H1 (cell line): ENCODE results near the gene API5. TPM values are rescaled to one million over a fixed set of nuclear protein-coding genes. Genes with fewer than 3 reads are reported as not detected.

ENCODE experiments used
- CTCF ChIA-PET: fragments of 300-600 bp; sonication (Branson Sonifier 250); formaldehyde crosslinking; loops from one replicate; lab custom pipeline; 2021; ENCODE audit not compliant: partially characterized antibody; lab: Charles Lee
- POLR2A ChIA-PET: fragments of 300-600 bp; sonication (Branson Sonifier 250); formaldehyde crosslinking; loops from one replicate; lab custom pipeline; 2021; ENCODE audit warnings: inconsistent platforms; ENCODE audit not compliant: partially characterized antibody; lab: Charles Lee
- DNase-seq, 2 experiments: peaks; one replicate each; pipeline versions ENCODE4 v3.0.0 to v3.0.0-alpha.2; 2010 to 2022; ENCODE audit warnings: low spot score in 2 of 2, low read depth in 1 of 2, mixed read lengths in 1 of 2
- FAIRE-seq: peaks from 2 replicates; lab custom pipeline; 2011; peaks lifted over from hg19 to GRCh38; lab: Jason Lieb, UNC
- H2AFZ ChIP-seq: 2 replicates; pipeline ENCODE4 v1.8.1; 2012; ENCODE audit warnings: low read length, inconsistent platforms
- H2AK5ac ChIP-seq: 2 replicates; pipeline ENCODE4 v1.6.1; 2013; ENCODE audit warnings: low read depth, low read length
- H2BK120ac ChIP-seq: replicated peaks from 2 replicates; pipeline ENCODE3; 2013; ENCODE audit warnings: low read depth, low read length, inconsistent platforms
- H2BK12ac ChIP-seq: 2 replicates; pipeline ENCODE4 v1.6.1; 2013; ENCODE audit warnings: low read depth, low read length
- H2BK15ac ChIP-seq: 2 replicates; pipeline ENCODE4 v1.6.1; 2013; ENCODE audit warnings: low read length
- H2BK20ac ChIP-seq: 2 replicates; pipeline ENCODE4 v1.6.1; 2013; ENCODE audit warnings: low read length
- H2BK5ac ChIP-seq: 2 replicates; pipeline ENCODE4 v1.6.1; 2013; ENCODE audit warnings: low read depth, low read length
- H3K14ac ChIP-seq: 2 replicates; pipeline ENCODE4 v1.6.1; 2013; ENCODE audit warnings: inconsistent platforms; ENCODE audit not compliant: insufficient read length
- H3K18ac ChIP-seq: 2 replicates; pipeline ENCODE4 v1.6.1; 2013; ENCODE audit warnings: low read length; ENCODE audit errors: extremely low read depth
- H3K23ac ChIP-seq: 2 replicates; pipeline ENCODE4 v1.6.1; 2013; ENCODE audit warnings: inconsistent platforms; ENCODE audit not compliant: insufficient read length
- H3K23me2 ChIP-seq: 2 replicates; pipeline ENCODE4 v1.6.1; 2013; ENCODE audit warnings: low read depth, low read length
- H3K27ac ChIP-seq: 2 replicates; pipeline ENCODE4 v1.6.1; 2011; ENCODE audit warnings: low read depth, low read length, inconsistent platforms
- H3K27me3 ChIP-seq, 4 experiments: replicated peaks in 1 of 4; 1 replicate in 1 of 4; 2 replicates in 3 of 4; pipeline versions ENCODE4 v1.6.1 to v1.8.1; 2011 to 2013; ENCODE audit warnings: low read length in 3 of 4, mild to moderate bottlenecking in 3 of 4, inconsistent platforms in 2 of 4, mixed read lengths in 2 of 4, moderate library complexity in 1 of 4; ENCODE audit not compliant: control insufficient read depth in 3 of 4, insufficient read depth in 3 of 4; ENCODE audit errors: extremely low read depth in 1 of 4
- H3K36me3 ChIP-seq, 4 experiments: 2 replicates each; pipeline versions ENCODE4 v1.6.1 to v1.8.1; 2011 to 2013; ENCODE audit warnings: mild to moderate bottlenecking in 4 of 4, low read length in 3 of 4, moderate library complexity in 2 of 4, control low read depth in 1 of 4, inconsistent platforms in 1 of 4; ENCODE audit not compliant: insufficient read depth in 4 of 4, control insufficient read depth in 2 of 4
- H3K4ac ChIP-seq: replicated peaks from 2 replicates; pipeline ENCODE3; 2013; ENCODE audit warnings: low read length, low read depth, mixed read lengths, inconsistent platforms; ENCODE audit not compliant: insufficient read length
- H3K4me1 ChIP-seq, 4 experiments: replicated peaks in 1 of 4; 1 replicate in 1 of 4; 2 replicates in 3 of 4; pipeline versions ENCODE4 v1.6.1 to v1.8.1; 2011 to 2013; ENCODE audit warnings: low read length in 3 of 4, inconsistent platforms in 2 of 4, mixed read lengths in 1 of 4; ENCODE audit not compliant: insufficient read depth in 4 of 4, control insufficient read depth in 3 of 4
- H3K4me2 ChIP-seq, 2 experiments: 2 replicates each; pipeline versions ENCODE4 v1.6.1 to v1.8.1; 2011 to 2013; ENCODE audit warnings: low read depth in 2 of 2, low read length in 2 of 2, control low read depth in 1 of 2, inconsistent platforms in 1 of 2, mild to moderate bottlenecking in 1 of 2; ENCODE audit not compliant: insufficient read depth in 1 of 2
- H3K4me3 ChIP-seq, 4 experiments: fragments of 200-600, 300-600 bp in 1 of 4; sonication (generic), shearing (Covaris generic), sonication (Bioruptor Twin) in 1 of 4; 2 replicates each; pipeline versions ENCODE4 v1.5.1 to v1.8.1; 2011 to 2016; ENCODE audit warnings: low read length in 4 of 4, low read depth in 3 of 4, control low read depth in 2 of 4, inconsistent platforms in 2 of 4, mild to moderate bottlenecking in 2 of 4, mixed read lengths in 1 of 4, moderate library complexity in 1 of 4; ENCODE audit not compliant: insufficient read depth in 2 of 4; ENCODE audit errors: extremely low read depth in 1 of 4
- H3K56ac ChIP-seq: replicated peaks from 2 replicates; pipeline ENCODE3; 2013; ENCODE audit warnings: low read depth, mild to moderate bottlenecking, mixed read lengths, low read length, inconsistent platforms; ENCODE audit not compliant: insufficient read length
- H3K79me1 ChIP-seq: 2 replicates; pipeline ENCODE4 v1.6.1; 2013; ENCODE audit warnings: low read depth, low read length, control low read depth
- H3K79me2 ChIP-seq, 2 experiments: 2 replicates each; pipeline versions ENCODE4 v1.6.1 to v1.8.1; 2012 to 2013; ENCODE audit warnings: low read length in 2 of 2, mild to moderate bottlenecking in 2 of 2, inconsistent platforms in 1 of 2; ENCODE audit not compliant: insufficient read depth in 2 of 2, control insufficient read depth in 1 of 2
- H3K9ac ChIP-seq, 4 experiments: replicated peaks in 1 of 4; 1 replicate in 1 of 4; 2 replicates in 3 of 4; pipeline versions ENCODE4 v1.6.1 to v1.8.1; 2011 to 2013; ENCODE audit warnings: low read depth in 3 of 4, low read length in 3 of 4, control low read depth in 2 of 4, mild to moderate bottlenecking in 2 of 4, moderate library complexity in 2 of 4, inconsistent platforms in 1 of 4; ENCODE audit errors: extremely low read depth in 1 of 4
- H3K9me3 ChIP-seq, 2 experiments: 2 replicates each; pipeline versions ENCODE4 v1.6.1 to v1.8.1; 2012 to 2013; ENCODE audit warnings: mild to moderate bottlenecking in 2 of 2, moderate library complexity in 2 of 2, control low read depth in 1 of 2, inconsistent platforms in 1 of 2, low read depth in 1 of 2, low read length in 1 of 2, mixed read lengths in 1 of 2; ENCODE audit not compliant: insufficient read depth in 2 of 2
- H4K20me1 ChIP-seq, 2 experiments: replicated peaks in 1 of 2; 2 replicates each; pipeline versions ENCODE3 to v1.8.1; 2011 to 2013; ENCODE audit warnings: inconsistent platforms in 2 of 2, low read length in 2 of 2, mild to moderate bottlenecking in 1 of 2; ENCODE audit not compliant: insufficient read depth in 2 of 2, control insufficient read depth in 1 of 2
- H4K5ac ChIP-seq: 2 replicates; pipeline ENCODE4 v1.6.1; 2013; ENCODE audit warnings: low read length, low read depth, mixed read lengths, inconsistent platforms; ENCODE audit not compliant: insufficient read length
- H4K8ac ChIP-seq: 2 replicates; pipeline ENCODE4 v1.8.0; 2013; ENCODE audit warnings: mild to moderate bottlenecking, moderate library complexity, low read length, inconsistent platforms; ENCODE audit not compliant: insufficient read depth; ENCODE audit errors: extremely low read depth
- H4K91ac ChIP-seq: replicated peaks from 2 replicates; pipeline ENCODE3; 2013; ENCODE audit warnings: low read length, mixed read lengths, inconsistent platforms; ENCODE audit not compliant: insufficient read length
- BACH1 ChIP-seq: IDR thresholded peaks from 2 replicates; pipeline ENCODE4 v1.6.1; 2012; ENCODE audit warnings: low read length, improper control_type of control experiment
- CHD1 ChIP-seq: IDR thresholded peaks from 2 replicates; pipeline ENCODE4 v1.6.1; 2012; ENCODE audit warnings: low read depth, low read length, improper control_type of control experiment
- CREB1 ChIP-seq: IDR thresholded peaks from 2 replicates; pipeline ENCODE4 v1.6.1; 2012; ENCODE audit warnings: inconsistent platforms
- CTBP2 ChIP-seq: IDR thresholded peaks from 2 replicates; pipeline ENCODE4 v1.7.0; 2011; ENCODE audit warnings: borderline replicate concordance, mild to moderate bottlenecking, moderate library complexity, mixed read lengths, low read length; ENCODE audit not compliant: insufficient read depth, insufficient read length
- EGR1 ChIP-seq: IDR thresholded peaks from 2 replicates; pipeline ENCODE4 v1.6.1; 2011; ENCODE audit warnings: low read depth, low read length, borderline replicate concordance
- EZH2 ChIP-seq: fragments of 200-600 bp; sonication (generic); IDR thresholded peaks from 2 replicates; pipeline ENCODE4 v1.7.1; 2012; ENCODE audit warnings: low read depth, mild to moderate bottlenecking, moderate library complexity, low read length, inconsistent platforms; ENCODE audit not compliant: severe bottlenecking
- HDAC6 ChIP-seq: IDR thresholded peaks from one replicate; pipeline ENCODE4 v1.7.1; 2012; ENCODE audit warnings: low read depth, mild to moderate bottlenecking, inconsistent platforms, low read length, moderate library complexity
- JUND ChIP-seq: IDR thresholded peaks from 2 replicates; pipeline ENCODE4 v1.6.1; 2011; ENCODE audit warnings: mild to moderate bottlenecking, improper control_type of control experiment, low read length
- KDM1A ChIP-seq: fragments of 200-600, 300-600 bp; sonication (generic); IDR thresholded peaks from 2 replicates; pipeline ENCODE4 v1.7.1; 2016; ENCODE audit warnings: mild to moderate bottlenecking, low read length, borderline replicate concordance
- KDM5A ChIP-seq: fragments of 200-600 bp; IDR thresholded peaks from 2 replicates; pipeline ENCODE4 v1.7.1; 2012; ENCODE audit warnings: mild to moderate bottlenecking, low read length, inconsistent platforms, mixed read lengths
- MAX ChIP-seq: IDR thresholded peaks from 2 replicates; pipeline ENCODE4 v1.6.1; 2012; ENCODE audit warnings: inconsistent platforms
- POLR2A ChIP-seq, 2 experiments: IDR thresholded peaks; 1 replicate in 1 of 2; 2 replicates in 1 of 2; pipeline ENCODE4 v1.6.1; 2011; ENCODE audit warnings: low read depth in 2 of 2, low read length in 2 of 2, mild to moderate bottlenecking in 2 of 2; ENCODE audit errors: control extremely low read depth in 1 of 2
- RXRA ChIP-seq: IDR thresholded peaks from 2 replicates; pipeline ENCODE4 v1.6.1; 2011; ENCODE audit warnings: low read depth, mild to moderate bottlenecking, low read length, moderate library complexity; ENCODE audit not compliant: insufficient read depth
- SIX5 ChIP-seq: IDR thresholded peaks from 2 replicates; pipeline ENCODE4 v1.6.1; 2011; ENCODE audit warnings: mild to moderate bottlenecking, low read depth, low read length
- SP1 ChIP-seq: IDR thresholded peaks from 2 replicates; pipeline ENCODE4 v1.6.1; 2011; ENCODE audit warnings: low read depth, low read length
- ZNF274 ChIP-seq: IDR thresholded peaks from 2 replicates; pipeline ENCODE4 v1.7.0; 2012; ENCODE audit warnings: low read length, borderline replicate concordance; ENCODE audit errors: extremely low read depth
- WGBS, 2 experiments: shearing (Covaris generic) in 1 of 2; methylation state at CpG; one replicate each; pipeline versions ENCODE4 v1.1.6 to v1.1.7; 2013 to 2015; ENCODE audit warnings: low lambda C conversion rate in 2 of 2, mixed read lengths in 2 of 2, inconsistent platforms in 1 of 2, low coverage in 1 of 2, missing lambda C conversion rate in 1 of 2; ENCODE audit not compliant: insufficient replicate concordance in 2 of 2, insufficient coverage in 1 of 2, insufficient read length in 1 of 2; ENCODE audit errors: extremely low coverage in 1 of 2, missing lambda C conversion rate in 1 of 2; 5-methylcytosine and 5-hydroxymethylcytosine counted together
- polyA plus RNA-seq, 7 experiments: library from polyadenylated mRNA; depleted of rRNA in 3 of 7; stranded (reverse) in 5 of 7; unstranded in 2 of 7; fragments of >200 nt in 5 of 7; fragments of 200-250 nt in 2 of 7; gene quantifications; 1 replicate in 5 of 7; 2 replicates in 1 of 7; 4 replicates in 1 of 7; pipeline versions ENCODE4 v1.2.1 to v1.2.3, GENCODE V29; 2011 to 2013; ENCODE audit warnings: missing spikeins in 2 of 7, mixed read lengths in 2 of 7
- total RNA-seq: library from RNA; stranded (reverse); fragmentation: NEBNext Ultra II Directional; extraction: Animal tissue kit (Norgen Biotek cat#: 25700); gene quantifications from 2 replicates; pipeline ENCODE4 v1.2.1, GENCODE V29; 2021

The API5 gene
- total and polyA plus RNA-seq, 2 of the 8 experiments (the other 6 are each of a cell fraction or from before 2014, with no cell fraction given): 39.1 to 155 TPM

- WGBS, 2 experiments: 94% methylated on average over 2 of the region's 2 CpGs; no CpG with 5 or more reads in 1 of the 2 experiments
- ChIA-PET POLR2A (no interaction called here), CTCF (interaction anchor here (0.6 kb wide), 1 partner anchor 11 kb away, joined by 6 read pairs; no protein-coding TSS in a partner anchor)
- Histone ChIP-seq H4K8ac (no peak overlapping the region), H3K23me2 (no peaks in the 10 kb centered on the region), H3K79me1 (0 out of 2 replicates have a peak, but pooled peaks cover 3% of the 10 kb centered on the region), H3K27me3 (no peaks in the 10 kb centered on the region), H4K20me1 (peaks cover 7% of the 10 kb centered on the region in 2 experiments), H3K4me1 (no peaks in the 10 kb centered on the region; a peak in 1 of 7 replicates), H3K23ac (no peak overlapping the region), H3K9ac (no peak overlapping the region), H3K18ac (no peak overlapping the region), H3K4me3 (no peak overlapping the region), H3K9me3 (no peaks in the 10 kb centered on the region), H2AK5ac (no peak overlapping the region), H2BK12ac (no peak overlapping the region), H3K79me2 (peaks cover 5 to 67% of the 10 kb centered on the region in 2 experiments), H3K4ac (no peak overlapping the region), H2BK15ac (no peak overlapping the region), H4K91ac (no peak overlapping the region), H4K5ac (no peak overlapping the region), H3K4me2 (no peak overlapping the region), H2BK120ac (no peak overlapping the region), H3K36me3 (peaks cover 0 to 12% (median 0%) of the 10 kb centered on the region in 4 experiments; a peak in 2 of 8 replicates), H2AFZ (no peak overlapping the region), H3K56ac (no peak overlapping the region), H3K27ac (no peak overlapping the region), H2BK5ac (no peak overlapping the region), H2BK20ac (no peak overlapping the region), H3K14ac (no peak overlapping the region)
- DNase-seq (no peak), FAIRE-seq (no peak)
- TF ChIP-seq MAX: no peak
- no peak for TF ChIP-seq EZH2
- TF ChIP-seq HDAC6: no peak
- no peak for TF ChIP-seq BACH1
- TF ChIP-seq ZNF274: no peak
- no peak for TF ChIP-seq CREB1
- no peak for TF ChIP-seq SIX5
- TF ChIP-seq POLR2A (IDR thresholded peaks at IDR 0.05; ENCODE audit: control extremely low read depth in 1 of 2, low read depth in 2 of 2, low read length in 2 of 2): no peak
- no peak for TF ChIP-seq RXRA
- TF ChIP-seq SP1: no peak
- TF ChIP-seq CHD1: no peak
- no peak for TF ChIP-seq KDM5A
- no peak for TF ChIP-seq CTBP2
- TF ChIP-seq JUND: no peak
- TF ChIP-seq KDM1A: no peak
- no peak for TF ChIP-seq EGR1
These were observed 64.3 kb downstream of the API5 start for GRCh38 chr11:43376065-43376464.
